ENCODE data around the gene HSD17B7.

- TF ChIP-seq MYC (IDR thresholded peaks at IDR 0.05; ENCODE audit: low read depth, low read length) (no peak), MYC (CRISPR knock-in tag; IDR thresholded peaks at IDR 0.05; ENCODE audit: borderline replicate concordance, low read depth) (no peak), ZNF146 (CRISPR knock-in tag; IDR thresholded peaks at IDR 0.05; ENCODE audit: unreplicated experiment) (no peak), USF2 (CRISPR knock-in tag; IDR thresholded peaks at IDR 0.05) (no peak), FOXK2 (conservative IDR thresholded peaks at IDR 0.05 in 1 of 2, IDR thresholded peaks at IDR 0.05 in 1 of 2; ENCODE audit: low read depth in 2 of 2) (no peak), POLR2A (conservative IDR thresholded peaks at IDR 0.05) (no peak), CTCF (IDR thresholded peaks at IDR 0.05 in 2 of 3, conservative IDR thresholded peaks at IDR 0.05 in 1 of 3; ENCODE audit: insufficient read depth in 2 of 3, low read depth in 1 of 3, low read length in 3 of 3) (no peak), NFE2 (IDR thresholded peaks at IDR 0.05; ENCODE audit: low read depth) (no peak), KAT7 (CRISPR knock-in tag; IDR thresholded peaks at IDR 0.05; ENCODE audit: borderline replicate concordance) (no peak), ATF7 (IDR thresholded peaks at IDR 0.05) (no peak), HNRNPL (IDR thresholded peaks at IDR 0.05; ENCODE audit: low read depth, low read length) (no peak), ZNF318 (IDR thresholded peaks at IDR 0.05; ENCODE audit: borderline replicate concordance in 1 of 2, low read depth in 1 of 2) (no peak)
- TF ChIP-seq, protein P1, sequence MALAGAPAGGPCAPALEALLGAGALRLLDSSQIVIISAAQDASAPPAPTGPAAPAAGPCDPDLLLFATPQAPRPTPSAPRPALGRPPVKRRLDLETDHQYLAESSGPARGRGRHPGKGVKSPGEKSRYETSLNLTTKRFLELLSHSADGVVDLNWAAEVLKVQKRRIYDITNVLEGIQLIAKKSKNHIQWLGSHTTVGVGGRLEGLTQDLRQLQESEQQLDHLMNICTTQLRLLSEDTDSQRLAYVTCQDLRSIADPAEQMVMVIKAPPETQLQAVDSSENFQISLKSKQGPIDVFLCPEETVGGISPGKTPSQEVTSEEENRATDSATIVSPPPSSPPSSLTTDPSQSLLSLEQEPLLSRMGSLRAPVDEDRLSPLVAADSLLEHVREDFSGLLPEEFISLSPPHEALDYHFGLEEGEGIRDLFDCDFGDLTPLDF (CRISPR knock-in tag; IDR thresholded peaks at IDR 0.05), result no peak
- TF ChIP-seq, protein P2, sequence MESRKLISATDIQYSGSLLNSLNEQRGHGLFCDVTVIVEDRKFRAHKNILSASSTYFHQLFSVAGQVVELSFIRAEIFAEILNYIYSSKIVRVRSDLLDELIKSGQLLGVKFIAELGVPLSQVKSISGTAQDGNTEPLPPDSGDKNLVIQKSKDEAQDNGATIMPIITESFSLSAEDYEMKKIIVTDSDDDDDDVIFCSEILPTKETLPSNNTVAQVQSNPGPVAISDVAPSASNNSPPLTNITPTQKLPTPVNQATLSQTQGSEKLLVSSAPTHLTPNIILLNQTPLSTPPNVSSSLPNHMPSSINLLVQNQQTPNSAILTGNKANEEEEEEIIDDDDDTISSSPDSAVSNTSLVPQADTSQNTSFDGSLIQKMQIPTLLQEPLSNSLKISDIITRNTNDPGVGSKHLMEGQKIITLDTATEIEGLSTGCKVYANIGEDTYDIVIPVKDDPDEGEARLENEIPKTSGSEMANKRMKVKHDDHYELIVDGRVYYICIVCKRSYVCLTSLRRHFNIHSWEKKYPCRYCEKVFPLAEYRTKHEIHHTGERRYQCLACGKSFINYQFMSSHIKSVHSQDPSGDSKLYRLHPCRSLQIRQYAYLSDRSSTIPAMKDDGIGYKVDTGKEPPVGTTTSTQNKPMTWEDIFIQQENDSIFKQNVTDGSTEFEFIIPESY (CRISPR knock-in tag; IDR thresholded peaks at IDR 0.05), result no peak
These were observed 68.7 kb downstream of the HSD17B7 start for GRCh38 chr1:162859191-162859590.

Data from K562 (cell line).